GM21526 (cell line): ENCODE data around the gene BSN.

Source experiments
- ATAC-seq: cut with Tn5 transposase; IDR thresholded peaks from one replicate; pipeline ENCODE4 v1.9.1; 2021; ENCODE audit warnings: moderate library complexity; ENCODE audit not compliant: unreplicated experiment, low FRiP score

Gene BSN

GRCh38 chr3:49623071-49623470 is 68.8 kb downstream of the BSN start:
- no peak for ATAC-seq

GRCh38 chr3:49625071-49625470 is 70.8 kb downstream of the BSN start:
- ATAC-seq: no peak

- ATAC-seq: no peak
Measured at GRCh38 chr3:49626101-49626581, 71.9 kb downstream of the BSN start.

- ATAC-seq: no peak
Measured at GRCh38 chr3:49626796-49627195, 72.5 kb downstream of the BSN start.

GRCh38 chr3:49627634-49628033 is 73.4 kb downstream of the BSN start:
- no peak for ATAC-seq

GRCh38 chr3:49628249-49628648 is 74.0 kb downstream of the BSN start:
- no peak for ATAC-seq

GRCh38 chr3:49629451-49629850 is 75.2 kb downstream of the BSN start:
- ATAC-seq: no peak

- ATAC-seq: no peak
Measured at GRCh38 chr3:49629866-49630265, 75.6 kb downstream of the BSN start.

GRCh38 chr3:49630784-49631183 is 76.5 kb downstream of the BSN start:
- no peak for ATAC-seq

- no peak for ATAC-seq
Measured at GRCh38 chr3:49634736-49635135, 80.5 kb downstream of the BSN start.

- no peak for ATAC-seq
Measured at GRCh38 chr3:49636883-49637609, 82.8 kb downstream of the BSN start.

GRCh38 chr3:49638445-49638844 is 84.2 kb downstream of the BSN start:
- no peak for ATAC-seq

- ATAC-seq: no peak
Measured at GRCh38 chr3:49639551-49639950, 85.3 kb downstream of the BSN start.

- no peak for ATAC-seq
Measured at GRCh38 chr3:49641292-49641691, 87.0 kb downstream of the BSN start.

- ATAC-seq: no peak
Measured at GRCh38 chr3:49641921-49642707, 87.8 kb downstream of the BSN start.

- ATAC-seq: no peak
Measured at GRCh38 chr3:49642708-49643145, 88.5 kb downstream of the BSN start.

GRCh38 chr3:49644684-49645083 is 90.4 kb downstream of the BSN start:
- ATAC-seq: no peak

- no peak for ATAC-seq
Measured at GRCh38 chr3:49646236-49646635, 92.0 kb downstream of the BSN start.

- ATAC-seq: no peak
Measured at GRCh38 chr3:49647741-49648140, 93.5 kb downstream of the BSN start.

GRCh38 chr3:49648354-49649019 is 94.2 kb downstream of the BSN start:
- ATAC-seq: no peak

GRCh38 chr3:49649576-49649975 is 95.3 kb downstream of the BSN start:
- no peak for ATAC-seq
